Left ventricle myocardium inferior (tissue), 1 donor: ENCODE measurements around the gene SLIRP. TPM values are rescaled to one million over a fixed set of nuclear protein-coding genes. Genes with fewer than 3 reads are reported as not detected.
A peak's percentile ranks its signal among the peaks of the same experiment; 100 is the strongest.

Experiments
- DNase-seq: peaks from one replicate; pipeline ENCODE4 v3.0.0-alpha.2; 2020
- H3K27ac ChIP-seq: fragments of 200-600 bp; replicated peaks from 2 replicates; pipeline ENCODE4 v1.8.0; 2021
- H3K27me3 ChIP-seq: fragments of 200-600 bp; 2 replicates; pipeline ENCODE4 v1.8.0; 2021; ENCODE audit warnings: low read depth
- H3K36me3 ChIP-seq: fragments of 200-600 bp; 2 replicates; pipeline ENCODE4 v1.8.0; 2021
- H3K4me1 ChIP-seq: fragments of 200-600 bp; 2 replicates; pipeline ENCODE4 v1.8.0; 2021
- H3K4me3 ChIP-seq: fragments of 200-600 bp; 2 replicates; pipeline ENCODE4 v1.8.0; 2021; ENCODE audit warnings: mild to moderate bottlenecking, moderate library complexity
- H3K9me3 ChIP-seq: fragments of 200-600 bp; replicated peaks from 2 replicates; pipeline ENCODE4 v1.8.0; 2021
- CTCF ChIP-seq: fragments of 200-600 bp; IDR thresholded peaks from 2 replicates; pipeline ENCODE4 v1.8.0; 2021; ENCODE audit warnings: antibody characterized with exemption, mild to moderate bottlenecking, borderline replicate concordance
- intact Hi-C: fragments of 100-400 bp; cut with micrococcal nuclease; formaldehyde crosslinking; loops from one replicate; pipeline ENCODE4 v1.11.0; 2022
- total RNA-seq: library from RNA; stranded (reverse); fragmentation: NEBNext Ultra II Directional; extraction: Animal tissue kit (Norgen Biotek cat#: 25700); gene quantifications from one replicate; pipeline ENCODE4 v1.2.1, GENCODE V29; 2021
- donor health status: DM: no; HTN: yes; CAD: no; lungs with severe emphysema.

Gene SLIRP
- total RNA-seq, 1 donor from 2014 or later: 204 TPM

DNA sequence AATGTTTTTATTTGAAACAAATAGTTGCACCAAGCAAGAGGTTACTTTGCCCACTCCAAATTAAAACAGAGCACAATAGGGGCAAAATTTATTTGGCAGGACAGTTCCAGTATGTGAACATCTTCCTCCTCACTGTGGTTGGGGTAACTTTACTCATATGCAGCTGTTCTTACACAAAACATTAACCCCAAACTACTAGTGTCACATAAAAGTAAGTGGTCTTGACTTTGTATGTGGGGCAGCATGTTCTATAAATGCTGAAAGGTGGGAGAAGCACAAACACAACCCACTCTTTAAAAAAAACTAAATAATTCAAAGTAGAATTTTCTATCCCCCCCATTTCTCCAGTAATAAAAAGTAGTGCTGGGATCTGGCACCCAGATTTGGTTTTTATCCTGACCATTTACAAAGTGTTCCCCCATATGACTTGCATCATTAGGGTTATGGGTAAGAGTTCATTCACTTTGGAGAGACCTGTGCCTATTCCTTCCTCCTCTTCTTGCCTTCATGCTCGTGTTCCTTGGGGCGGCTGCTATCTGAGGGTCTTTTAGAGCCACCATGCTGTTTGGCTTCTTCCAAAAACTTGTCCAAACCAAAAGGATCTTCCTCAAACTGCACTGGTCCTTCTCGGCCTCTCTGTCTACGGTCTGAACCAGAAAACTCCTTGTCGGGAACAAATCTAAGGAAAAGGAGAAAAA is 9.9 kb downstream of the SLIRP start:
- TF ChIP-seq CTCF: no peak
- Histone ChIP-seq H3K9me3 (no peaks in the 10 kb centered on the region), H3K36me3 (peaks cover 98% of the 10 kb centered on the region), H3K27me3 (no peaks in the 10 kb centered on the region), H3K27ac (no peak overlapping the region), H3K4me3 (no peak overlapping the region), H3K4me1 (peaks cover 8% of the 10 kb centered on the region)
- no peak for DNase-seq
- intact Hi-C loops: no loop called here

DNA sequence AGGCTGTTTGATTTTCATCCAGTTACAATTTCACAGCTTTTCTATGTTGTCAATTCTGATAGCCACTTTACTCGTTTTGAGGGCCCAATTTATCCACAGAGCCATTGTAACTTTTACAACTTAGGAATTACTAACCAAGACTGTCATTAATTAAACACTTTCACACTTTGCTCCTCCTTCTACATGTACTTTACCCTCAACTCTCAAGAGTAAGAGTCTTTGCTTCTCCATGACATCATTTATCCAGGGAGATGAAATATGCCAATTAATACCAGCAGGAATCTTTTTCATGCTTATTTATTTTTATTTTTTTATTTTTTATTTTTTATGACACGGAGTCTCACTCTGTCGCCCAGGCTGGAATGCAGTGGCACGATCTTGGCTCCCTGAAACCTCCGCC is 13.5 kb downstream of the SLIRP start:
- no peak for TF ChIP-seq CTCF
- H3K9me3 ChIP-seq: no peaks in the 10 kb centered on the region
- H3K4me3 ChIP-seq: no peak overlapping the region
- intact Hi-C loops: no loop called here
- H3K4me1 ChIP-seq: no peaks in the 10 kb centered on the region
- H3K27ac ChIP-seq: no peak overlapping the region
- no peak for DNase-seq
- no peaks in the 10 kb centered on the region for H3K27me3 ChIP-seq
- H3K36me3 ChIP-seq: peaks cover 98% of the 10 kb centered on the region

GRCh38 chr14:77722301-77722700 is 14.4 kb downstream of the SLIRP start:
- Histone ChIP-seq H3K4me1 (no peaks in the 10 kb centered on the region), H3K27me3 (no peaks in the 10 kb centered on the region), H3K36me3 (peaks cover 98% of the 10 kb centered on the region), H3K4me3 (no peak overlapping the region), H3K27ac (no peak overlapping the region), H3K9me3 (no peaks in the 10 kb centered on the region)
- intact Hi-C loops: no loop called here
- DNase-seq: no peak
- TF ChIP-seq CTCF: no peak

DNA sequence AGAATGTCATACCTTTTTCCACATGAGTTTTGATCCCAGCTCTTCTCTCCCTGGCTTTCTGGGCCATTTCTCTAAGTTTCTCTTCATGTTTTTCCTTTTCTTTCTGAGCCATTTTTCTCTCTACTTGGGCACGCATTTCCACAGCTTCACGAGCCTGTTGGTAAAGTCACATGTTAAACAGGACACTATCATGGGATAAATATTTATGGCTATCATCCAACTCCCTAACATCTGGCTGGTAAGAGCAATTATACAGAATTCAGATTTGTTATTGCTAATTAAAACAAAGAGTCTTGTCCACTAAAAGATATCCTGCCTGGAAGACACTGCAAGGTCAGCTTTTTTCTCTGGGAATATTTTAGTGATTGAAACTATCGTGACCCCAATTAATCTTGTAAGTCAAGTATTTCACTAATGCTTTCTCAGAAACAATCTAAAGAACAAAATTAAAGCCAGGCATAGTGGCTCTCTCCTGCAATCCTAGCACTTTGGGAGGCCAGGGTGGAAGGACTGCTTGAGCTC is 23.1 kb downstream of the SLIRP start:
- Histone ChIP-seq H3K4me1 (peaks cover 32% of the 10 kb centered on the region), H3K4me3 (no peak overlapping the region), H3K9me3 (no peaks in the 10 kb centered on the region), H3K27ac (no peak overlapping the region), H3K36me3 (peaks cover 100% of the 10 kb centered on the region), H3K27me3 (no peaks in the 10 kb centered on the region)
- intact Hi-C loops: no loop called here
- DNase-seq: no peak
- TF ChIP-seq CTCF: no peak

- Histone ChIP-seq H3K27me3 (no peaks in the 10 kb centered on the region), H3K9me3 (no peaks in the 10 kb centered on the region), H3K27ac (peak overlapping the region; percentile 5), H3K4me3 (no peak overlapping the region), H3K4me1 (peaks cover 17% of the 10 kb centered on the region), H3K36me3 (peaks cover 74% of the 10 kb centered on the region)
- intact Hi-C loops: no loop called here
- no peak for DNase-seq
- no peak for TF ChIP-seq CTCF
Measured at GRCh38 chr14:77738559-77739250, 30.8 kb downstream of the SLIRP start.
